ENCODE results near the gene RAB43.

DNA sequence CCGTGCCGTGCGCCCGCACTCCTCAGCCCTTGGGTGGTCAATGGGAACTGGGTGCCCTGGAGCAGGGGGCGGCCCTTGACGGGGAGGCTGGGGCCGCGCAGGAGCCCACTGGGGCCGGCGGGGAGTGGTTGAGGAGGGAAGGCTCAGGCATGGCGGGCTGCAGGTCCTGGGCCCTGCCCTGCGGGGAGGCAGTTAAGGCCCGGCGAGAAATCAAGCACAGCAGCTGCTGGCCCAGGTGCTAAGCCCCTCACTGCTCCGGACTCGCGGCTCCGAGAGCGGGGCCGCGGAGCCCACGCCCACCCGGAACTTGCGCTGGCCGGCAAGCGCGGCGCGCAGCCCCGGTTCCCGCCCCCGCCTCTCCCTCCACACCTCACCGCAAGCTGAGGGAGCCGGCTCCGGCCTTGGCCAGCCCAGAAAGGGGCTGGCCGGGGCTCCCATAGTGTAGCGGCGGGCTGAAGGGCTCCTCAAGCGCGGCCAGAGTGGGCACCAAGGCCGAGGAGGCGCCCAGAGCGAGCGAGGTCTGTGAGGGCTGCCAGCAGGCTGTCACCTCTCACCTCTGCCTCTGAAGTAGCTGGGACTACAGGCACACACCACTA lies 53.2 kb downstream of the RAB43 start:
- no peak for TF ChIP-seq CTCF (IDR thresholded peaks at IDR 0.05)
- TF ChIP-seq EZH2 (IDR thresholded peaks at IDR 0.05): no peak
- no peak for TF ChIP-seq EZH2phosphoT487 (IDR thresholded peaks at IDR 0.05)
